Esophagus squamous epithelium (tissue), 5 donors: ENCODE results near the gene MINDY3. TPM values are rescaled to one million over a fixed set of nuclear protein-coding genes. Genes with fewer than 3 reads are reported as not detected.
"Not testable (repeated sequence)": the region's sequence is repeated elsewhere in the genome, so short reads cannot be mapped to it uniquely, and the experiment has no call there.

Experiments used
- DNase-seq: peaks from one replicate; lab custom pipeline; 2025; lab: John Stamatoyannopoulos, UW
- H3K27ac ChIP-seq, 4 donors: fragments of 200-600 bp; sonication (generic); one replicate each; pipeline ENCODE4 v1.5.1; 2016 to 2019; ENCODE audit warnings: mild to moderate bottlenecking in 1 of 4
- H3K27me3 ChIP-seq, 4 donors: fragments of 200-600 bp; sonication (generic); 1 replicate in 3 of 4; 2 replicates in 1 of 4; pipeline versions ENCODE4 v1.5.1 to v1.6.0; 2017 to 2021; ENCODE audit warnings: antibody characterized with exemption in 1 of 4
- H3K36me3 ChIP-seq, 3 donors: fragments of 200-600 bp; sonication (generic); one replicate each; pipeline ENCODE4 v1.5.1; 2016 to 2019
- H3K4me1 ChIP-seq, 3 donors: fragments of 200-600 bp; sonication (generic); one replicate each; pipeline ENCODE4 v1.5.1; 2017 to 2019
- H3K4me3 ChIP-seq, 4 donors: fragments of 200-600 bp; sonication (generic); 1 replicate in 3 of 4; 2 replicates in 1 of 4; pipeline ENCODE4 v1.5.1; 2016 to 2019; ENCODE audit warnings: mild to moderate bottlenecking in 2 of 4, moderate library complexity in 1 of 4
- H3K9me3 ChIP-seq, 3 donors: fragments of 200-600 bp; sonication (generic); one replicate each; pipeline ENCODE4 v1.5.1; 2016 to 2019
- CTCF ChIP-seq, 6 experiments: fragments of 450-650 bp in 4 of 6; fragments of 200-600 bp in 2 of 6; sonication (generic) in 2 of 6; IDR thresholded peaks; one replicate each; pipeline ENCODE4 v1.5.1; 2016 to 2019; ENCODE audit warnings: antibody characterized with exemption in 6 of 6, mild to moderate bottlenecking in 4 of 6, moderate library complexity in 4 of 6
- POLR2A ChIP-seq, 4 donors: fragments of 450-650 bp; IDR thresholded peaks; one replicate each; pipeline ENCODE4 v1.6.1; 2017; ENCODE audit warnings: antibody characterized with exemption in 4 of 4, mild to moderate bottlenecking in 4 of 4, moderate library complexity in 3 of 4
- WGBS, 2 donors: methylation state at CpG; one replicate each; pipeline ENCODE4 v1.1.5; 2018; 5-methylcytosine and 5-hydroxymethylcytosine counted together
- intact Hi-C: fragments of 100-400 bp; cut with DNase I; formaldehyde crosslinking; loops from one replicate; pipeline ENCODE4 v1.15.0; 2022
- total RNA-seq, 4 donors: library from RNA; depleted of rRNA; stranded (reverse); fragments of >200 nt; gene quantifications; one replicate each; pipeline ENCODE4 v1.1.0, GENCODE V29; 2016
- donor health status: DM: yes; HTN: yes; CAD: no.

The MINDY3 gene
- total RNA-seq, 4 donors from 2014 or later, result 9.5 to 25.0 (median 17.5) TPM

- intact Hi-C loops, result no loop called here
These were observed 77.5 kb downstream of the MINDY3 start for GRCh38 chr10:15782851-15783250.

GRCh38 chr10:15781381-15781960, 78.8 kb downstream of the MINDY3 start:
- Histone ChIP-seq H3K4me1 (peaks cover 0 to 20% (median 0%) of the 10 kb centered on the region in 3 donors), H3K4me3 (no peak overlapping the region), H3K36me3 (peaks cover 0 to 81% (median 0%) of the 10 kb centered on the region in 3 donors), H3K9me3 (no peaks in the 10 kb centered on the region), H3K27me3 (no peaks in the 10 kb centered on the region), H3K27ac (no peak overlapping the region)
- TF ChIP-seq POLR2A (IDR thresholded peaks at IDR 0.05), result no peak
- TF ChIP-seq CTCF (IDR thresholded peaks at IDR 0.05), result no peak
- WGBS, 2 donors, result 92 to 94% methylated on average over 7 of the region's 7 CpGs
- intact Hi-C loops, result no loop called here
- no peak for DNase-seq

More at GRCh38 chr10:15782851-15783250, 77.5 kb downstream of the MINDY3 start:
- peak overlapping the region in 1 of 4 donors; percentile 20 for H3K27ac ChIP-seq
- peaks cover 0 to 80% (median 0%) of the 10 kb centered on the region in 3 donors for H3K36me3 ChIP-seq
- H3K27me3 ChIP-seq, result no peaks in the 10 kb centered on the region
- H3K9me3 ChIP-seq, result no peaks in the 10 kb centered on the region
- H3K4me3 ChIP-seq, result no peak overlapping the region
- TF ChIP-seq CTCF (IDR thresholded peaks at IDR 0.05), result no peak
- TF ChIP-seq POLR2A (IDR thresholded peaks at IDR 0.05), result no peak
- no peak for DNase-seq
- 68 to 92% methylated on average over 3 to 4 of the region's 4 CpGs for WGBS, 2 donors
- H3K4me1 ChIP-seq, result peaks cover 0 to 20% (median 0%) of the 10 kb centered on the region in 3 donors

- 58 to 67% methylated on average over 6 of the region's 6 CpGs for WGBS, 2 donors
- intact Hi-C loops, result no loop called here
- TF ChIP-seq POLR2A (IDR thresholded peaks at IDR 0.05) (no peak), CTCF (IDR thresholded peaks at IDR 0.05) (no peak)
- no peaks in the 10 kb centered on the region for H3K9me3 ChIP-seq
- peaks cover 0 to 72% (median 0%) of the 10 kb centered on the region in 3 donors for H3K36me3 ChIP-seq
- peak overlapping the region in 3 of 4 donors; percentile 17 to 63 (median 40) for H3K27ac ChIP-seq
- no peaks in the 10 kb centered on the region for H3K27me3 ChIP-seq
- H3K4me3 ChIP-seq, result no peak overlapping the region
- no peak for DNase-seq
- H3K4me1 ChIP-seq, result peaks cover 0 to 20% (median 0%) of the 10 kb centered on the region in 3 donors
These were observed 79.8 kb downstream of the MINDY3 start for GRCh38 chr10:15780353-15781135.

- H3K36me3 ChIP-seq, result peaks cover 0 to 38% (median 0%) of the 10 kb centered on the region in 3 donors
- H3K4me3 ChIP-seq, result no peak overlapping the region
- no peaks in the 10 kb centered on the region for H3K4me1 ChIP-seq
- no peak for TF ChIP-seq CTCF (IDR thresholded peaks at IDR 0.05)
- TF ChIP-seq POLR2A (IDR thresholded peaks at IDR 0.05), result no peak
- H3K27me3 ChIP-seq, result no peaks in the 10 kb centered on the region
- no peak for DNase-seq
- H3K27ac ChIP-seq, result no peak overlapping the region
- intact Hi-C loops, result no loop called here
- WGBS, 2 donors, result 85 to 90% methylated on average over 1 of the region's 1 CpG
- no peaks in the 10 kb centered on the region for H3K9me3 ChIP-seq
These were observed 84.8 kb downstream of the MINDY3 start for GRCh38 chr10:15775513-15775912.

GRCh38 chr10:15774534-15774933, 85.8 kb downstream of the MINDY3 start:
- WGBS, 2 donors, result 83 to 89% methylated on average over 4 of the region's 4 CpGs
- H3K4me3 ChIP-seq, DNase-seq, H3K9me3 ChIP-seq, intact Hi-C loops, H3K27me3 ChIP-seq, H3K27ac ChIP-seq, H3K4me1 ChIP-seq: not testable (repeated sequence)
- peaks cover 0 to 28% (median 0%) of the 10 kb centered on the region in 3 donors for H3K36me3 ChIP-seq
